CD14-positive monocyte (primary cell): ENCODE data around the gene MEPE. TPM values are rescaled to one million over a fixed set of nuclear protein-coding genes. Genes with fewer than 3 reads are reported as not detected.

ENCODE experiments used
- DNase-seq, 3 donors: peaks; one replicate each; pipeline ENCODE4 v3.0.0-alpha.2; 2011 to 2022
- H2AFZ ChIP-seq: 2 replicates; pipeline ENCODE4 v1.6.0; 2012; ENCODE audit warnings: mild to moderate bottlenecking, low read depth, low read length, inconsistent platforms; ENCODE audit not compliant: insufficient read depth, poor library complexity, severe bottlenecking
- H3K27ac ChIP-seq, 2 donors: 1 replicate in 1 of 2; 2 replicates in 1 of 2; pipeline ENCODE4 v1.5.1; 2012 to 2013; ENCODE audit warnings: low read length in 2 of 2, control low read depth in 1 of 2, inconsistent platforms in 1 of 2, low read depth in 1 of 2, mild to moderate bottlenecking in 1 of 2
- H3K27me3 ChIP-seq, 2 donors: one replicate each; pipeline versions ENCODE4 v1.6.0 to v1.6.1; 2011 to 2013; ENCODE audit warnings: low read length in 2 of 2; ENCODE audit not compliant: control insufficient read depth in 2 of 2, insufficient read depth in 2 of 2
- H3K36me3 ChIP-seq, 2 donors: replicated peaks in 1 of 2; 1 replicate in 1 of 2; 2 replicates in 1 of 2; pipeline versions ENCODE4 v1.5.1 to v1.6.1; 2012 to 2013; ENCODE audit warnings: low read length in 2 of 2, control low read depth in 1 of 2, inconsistent platforms in 1 of 2, mild to moderate bottlenecking in 1 of 2; ENCODE audit not compliant: insufficient read depth in 2 of 2, control insufficient read depth in 1 of 2
- H3K4me1 ChIP-seq, 2 donors: 1 replicate in 1 of 2; 2 replicates in 1 of 2; pipeline versions ENCODE4 v1.5.1 to v1.6.1; 2012 to 2013; ENCODE audit warnings: low read length in 2 of 2, control low read depth in 1 of 2, inconsistent platforms in 1 of 2, mild to moderate bottlenecking in 1 of 2, moderate library complexity in 1 of 2; ENCODE audit not compliant: insufficient read depth in 2 of 2, control insufficient read depth in 1 of 2
- H3K4me2 ChIP-seq: replicated peaks from 2 replicates; pipeline ENCODE3; 2012; ENCODE audit warnings: low read length, moderate library complexity, mild to moderate bottlenecking; ENCODE audit not compliant: poor library complexity, severe bottlenecking; ENCODE audit errors: extremely low read depth
- H3K4me3 ChIP-seq, 3 experiments: fragments of 200-600 bp in 1 of 3; sonication (generic) in 1 of 3; replicated peaks in 1 of 3; 1 replicate in 2 of 3; 2 replicates in 1 of 3; pipeline ENCODE4 v1.5.1; 2011 to 2013; ENCODE audit warnings: low read length in 3 of 3, mild to moderate bottlenecking in 3 of 3, control low read depth in 2 of 3, low read depth in 2 of 3, inconsistent platforms in 1 of 3, moderate library complexity in 1 of 3
- H3K79me2 ChIP-seq: 2 replicates; pipeline ENCODE4 v1.6.0; 2012; ENCODE audit warnings: mild to moderate bottlenecking, control low read depth, inconsistent platforms, low read length, moderate library complexity; ENCODE audit not compliant: insufficient read depth
- H3K9ac ChIP-seq: 2 replicates; pipeline ENCODE4 v1.6.0; 2017; ENCODE audit warnings: low read length, mild to moderate bottlenecking; ENCODE audit not compliant: insufficient read depth, poor library complexity, severe bottlenecking
- H3K9me3 ChIP-seq, 2 donors: replicated peaks in 1 of 2; 1 replicate in 1 of 2; 2 replicates in 1 of 2; pipeline versions ENCODE4 v1.5.1 to v1.6.1; 2012 to 2013; ENCODE audit warnings: low read length in 2 of 2, control low read depth in 1 of 2; ENCODE audit not compliant: control insufficient read depth in 1 of 2, insufficient read depth in 1 of 2
- H4K20me1 ChIP-seq: 2 replicates; pipeline ENCODE4 v1.6.0; 2012; ENCODE audit warnings: mild to moderate bottlenecking, low read length, control low read depth, moderate library complexity; ENCODE audit not compliant: insufficient read depth
- H3K27ac Mint-ChIP-seq, 7 donors: one replicate each; pipeline ENCODE4 v1.8.0; 2020; ENCODE audit warnings: mild to moderate bottlenecking in 7 of 7, mixed read lengths in 7 of 7, moderate library complexity in 6 of 7, inconsistent platforms in 2 of 7
- H3K27me3 Mint-ChIP-seq, 3 donors: one replicate each; pipeline ENCODE4 v1.8.0; 2021 to 2022; ENCODE audit warnings: low read depth in 3 of 3, mild to moderate bottlenecking in 3 of 3, mixed read lengths in 3 of 3, moderate library complexity in 3 of 3, inconsistent platforms in 1 of 3
- H3K36me3 Mint-ChIP-seq, 2 donors: one replicate each; pipeline ENCODE4 v1.8.0; 2020; ENCODE audit warnings: mixed read lengths in 2 of 2, inconsistent platforms in 1 of 2, mild to moderate bottlenecking in 1 of 2
- H3K4me1 Mint-ChIP-seq: one replicate; pipeline ENCODE4 v1.8.0; 2020; ENCODE audit warnings: mild to moderate bottlenecking, mixed read lengths
- H3K4me3 Mint-ChIP-seq, 2 donors: one replicate each; pipeline ENCODE4 v1.8.0; 2020; ENCODE audit warnings: mild to moderate bottlenecking in 2 of 2, mixed read lengths in 2 of 2, moderate library complexity in 1 of 2
- H3K9me3 Mint-ChIP-seq, 7 donors: one replicate each; pipeline ENCODE4 v1.8.0; 2020 to 2022; ENCODE audit warnings: mixed read lengths in 7 of 7, mild to moderate bottlenecking in 6 of 7, moderate library complexity in 6 of 7, inconsistent platforms in 2 of 7
- CTCF ChIP-seq: fragments of 200-600 bp; IDR thresholded peaks from one replicate; pipeline ENCODE4 v1.8.0; 2022; ENCODE audit warnings: antibody characterized with exemption, mild to moderate bottlenecking
- WGBS: methylation state at CpG from one replicate; pipeline ENCODE4 v1.1.5; 2013; ENCODE audit warnings: missing lambda C conversion rate; ENCODE audit not compliant: insufficient coverage; 5-methylcytosine and 5-hydroxymethylcytosine counted together
- intact Hi-C, 2 donors: fragments of 100-400 bp; cut with micrococcal nuclease; formaldehyde crosslinking; loops; one replicate each; pipeline versions ENCODE4 v1.15.0 to v1.15.1; 2023
- polyA plus RNA-seq, 3 donors: library from polyadenylated mRNA; depleted of rRNA in 1 of 3; unstranded in 2 of 3; stranded (reverse) in 1 of 3; fragments of 300-500 nt in 2 of 3; fragments of >200 nt in 1 of 3; fragmentation: Illumina TruSeq in 2 of 3; gene quantifications; 1 replicate in 2 of 3; 2 replicates in 1 of 3; pipeline ENCODE4 v1.2.3, GENCODE V29; 2012 to 2021

Gene MEPE
- polyA plus RNA-seq, 3 donors = not detected

- intact Hi-C loops = no loop called here
- Histone ChIP-seq H3K4me1 (peaks cover 39 to 44% of the 10 kb centered on the region in 2 donors), H3K36me3 (no peaks in the 10 kb centered on the region), H3K27me3 (peaks cover 0 to 11% of the 10 kb centered on the region in 2 donors), H4K20me1 (no peaks in the 10 kb centered on the region), H3K27ac (no peak overlapping the region), H3K79me2 (no peaks in the 10 kb centered on the region), H3K9ac (no peak overlapping the region), H3K4me2 (no peak overlapping the region), H3K4me3 (no peak overlapping the region), H3K9me3 (no peaks in the 10 kb centered on the region), H2AFZ (no peak overlapping the region)
- Mint-ChIP-seq H3K36me3 (no peaks in the 10 kb centered on the region), H3K4me3 (no peak overlapping the region), H3K27me3 (peaks cover 9 to 12% (median 12%) of the 10 kb centered on the region in 3 donors), H3K9me3 (peaks cover 0 to 2% (median 0%) of the 10 kb centered on the region in 7 donors), H3K27ac (peak overlapping the region in 1 of 7 donors; percentile 71), H3K4me1 (peaks cover 38% of the 10 kb centered on the region)
- peak in 1 of 3 donors; percentile 51 for DNase-seq
- WGBS = 100% methylated on average over 2 of the region's 5 CpGs
- TF ChIP-seq CTCF = no peak
These were observed 13.5 kb downstream of the MEPE start for GRCh38 chr4:87846226-87846625.

GRCh38 chr4:87848622-87849351 lies 16.0 kb downstream of the MEPE start:
- Histone ChIP-seq H3K9me3 (no peaks in the 10 kb centered on the region), H3K4me1 (peaks cover 44 to 52% of the 10 kb centered on the region in 2 donors), H3K36me3 (no peaks in the 10 kb centered on the region), H2AFZ (no peak overlapping the region), H3K4me3 (no peak overlapping the region), H3K79me2 (no peaks in the 10 kb centered on the region), H3K27ac (no peak overlapping the region), H3K27me3 (peaks cover 0 to 11% of the 10 kb centered on the region in 2 donors), H3K9ac (no peak overlapping the region), H4K20me1 (no peaks in the 10 kb centered on the region), H3K4me2 (peak overlapping the region; percentile 49)
- intact Hi-C loops = no loop called here
- no peak overlapping the region for H3K4me3 Mint-ChIP-seq
- H3K9me3 Mint-ChIP-seq = peaks cover 0 to 2% (median 0%) of the 10 kb centered on the region in 7 donors
- peak; percentile 77 for TF ChIP-seq CTCF
- H3K36me3 Mint-ChIP-seq = no peaks in the 10 kb centered on the region
- peaks cover 4 to 12% (median 12%) of the 10 kb centered on the region in 3 donors for H3K27me3 Mint-ChIP-seq
- 7% methylated on average over 3 of the region's 15 CpGs for WGBS
- DNase-seq = peak; percentile 53 to 75 (median 62)
- peaks cover 44% of the 10 kb centered on the region for H3K4me1 Mint-ChIP-seq
- peak overlapping the region in 3 of 7 donors; percentile 88 to 90 (median 90) for H3K27ac Mint-ChIP-seq
